ENCODE results near the gene COG3. TPM values are rescaled to one million over a fixed set of nuclear protein-coding genes. Genes with fewer than 3 reads are reported as not detected.

COG3 gene
- total RNA-seq, 1 experiment from 2014 or later = 20.3 TPM

GRCh38 chr13:45516757-45517156 is 52.0 kb downstream of the COG3 start:
- POLR2A ChIA-PET (ENCODE audit: low non-redundant PET) = no interaction called here
- no TSS peak for BruUV-seq (replicated peaks)
- intact Hi-C loops (cut with micrococcal nuclease; ENCODE audit: unreplicated experiment) = loop anchor here (10.0 kb wide), 2 partner anchors 142 to 648 kb away; no protein-coding TSS in a partner anchor

DNA sequence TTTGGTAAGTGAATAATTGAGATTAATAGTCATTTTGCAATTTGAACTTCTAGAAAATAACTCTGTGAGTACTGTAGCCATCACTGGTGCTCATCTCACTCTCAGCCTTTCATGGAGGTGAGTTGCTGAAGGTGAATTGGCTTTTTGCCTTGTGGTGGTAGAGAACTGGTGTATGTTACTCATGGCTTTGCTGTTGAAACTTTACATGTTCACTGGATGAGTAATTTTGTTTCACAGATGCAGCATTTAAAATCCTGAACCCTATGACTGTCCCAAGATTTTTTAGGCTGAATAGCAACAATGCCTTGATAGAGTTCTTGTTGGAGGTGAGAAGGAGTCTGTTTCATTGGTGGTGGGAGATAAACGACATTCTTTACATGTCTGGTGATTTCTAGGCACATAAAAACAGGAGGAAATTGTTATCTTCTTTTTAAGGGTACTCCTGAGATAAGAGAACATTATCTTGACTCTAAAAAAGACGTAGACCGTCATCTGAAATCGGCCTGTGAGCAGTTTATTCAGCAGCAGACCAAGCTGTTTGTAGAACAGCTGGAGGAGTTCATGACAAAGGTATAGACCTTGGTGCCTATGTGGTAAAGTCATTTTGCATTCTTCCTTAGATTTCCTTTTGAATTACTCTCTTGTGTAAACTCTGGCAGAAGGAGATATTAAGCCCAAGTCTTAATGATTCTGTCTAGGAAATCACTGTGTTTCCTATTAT is 53.9 kb downstream of the COG3 start:
- CTCF ChIA-PET = no interaction called here
- no peak for TF ChIP-seq EZH2 (IDR thresholded peaks at IDR 0.05; ENCODE audit: borderline replicate concordance, low read depth, low read length, poor library complexity, severe bottlenecking)
- TF ChIP-seq, protein P1, sequence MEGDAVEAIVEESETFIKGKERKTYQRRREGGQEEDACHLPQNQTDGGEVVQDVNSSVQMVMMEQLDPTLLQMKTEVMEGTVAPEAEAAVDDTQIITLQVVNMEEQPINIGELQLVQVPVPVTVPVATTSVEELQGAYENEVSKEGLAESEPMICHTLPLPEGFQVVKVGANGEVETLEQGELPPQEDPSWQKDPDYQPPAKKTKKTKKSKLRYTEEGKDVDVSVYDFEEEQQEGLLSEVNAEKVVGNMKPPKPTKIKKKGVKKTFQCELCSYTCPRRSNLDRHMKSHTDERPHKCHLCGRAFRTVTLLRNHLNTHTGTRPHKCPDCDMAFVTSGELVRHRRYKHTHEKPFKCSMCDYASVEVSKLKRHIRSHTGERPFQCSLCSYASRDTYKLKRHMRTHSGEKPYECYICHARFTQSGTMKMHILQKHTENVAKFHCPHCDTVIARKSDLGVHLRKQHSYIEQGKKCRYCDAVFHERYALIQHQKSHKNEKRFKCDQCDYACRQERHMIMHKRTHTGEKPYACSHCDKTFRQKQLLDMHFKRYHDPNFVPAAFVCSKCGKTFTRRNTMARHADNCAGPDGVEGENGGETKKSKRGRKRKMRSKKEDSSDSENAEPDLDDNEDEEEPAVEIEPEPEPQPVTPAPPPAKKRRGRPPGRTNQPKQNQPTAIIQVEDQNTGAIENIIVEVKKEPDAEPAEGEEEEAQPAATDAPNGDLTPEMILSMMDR (conservative IDR thresholded peaks at IDR 0.05; ENCODE audit: low read depth, low read length) = no peak
- Histone ChIP-seq H3K4me1 (ENCODE audit: insufficient read depth, low read length, poor library complexity, severe bottlenecking) (no peaks in the 10 kb centered on the region), H3K27ac (ENCODE audit: low read depth, low read length, poor library complexity, severe bottlenecking) (no peak overlapping the region), H3K27me3 (replicated peaks; ENCODE audit: insufficient read depth, low read depth, low read length, poor library complexity) (no peaks in the 10 kb centered on the region), H3K4me3 (ENCODE audit: low read depth, low read length, poor library complexity, severe bottlenecking) (no peak overlapping the region), H3K9me3 (ENCODE audit: low read depth, low read length, poor library complexity, severe bottlenecking) (no peaks in the 10 kb centered on the region), H3K36me3 (ENCODE audit: insufficient read depth, low read length, poor library complexity, severe bottlenecking) (peaks cover 37% of the 10 kb centered on the region)
- intact Hi-C loops (cut with micrococcal nuclease; ENCODE audit: unreplicated experiment) = loop anchor here (10.0 kb wide), 2 partner anchors 144 to 646 kb away; no protein-coding TSS in a partner anchor
- POLR2A ChIA-PET (ENCODE audit: low non-redundant PET) = no interaction called here
- DNase-seq (ENCODE audit: low spot score) = no peak
- no TSS peak for BruUV-seq (replicated peaks)

More at GRCh38 chr13:45516757-45517156, 52.0 kb downstream of the COG3 start:
- Histone ChIP-seq H3K4me3 (ENCODE audit: low read depth, low read length, poor library complexity, severe bottlenecking) (no peak overlapping the region), H3K4me1 (ENCODE audit: insufficient read depth, low read length, poor library complexity, severe bottlenecking) (peaks cover 3% of the 10 kb centered on the region), H3K9me3 (ENCODE audit: low read depth, low read length, poor library complexity, severe bottlenecking) (no peaks in the 10 kb centered on the region), H3K27ac (ENCODE audit: low read depth, low read length, poor library complexity, severe bottlenecking) (no peak overlapping the region), H3K36me3 (ENCODE audit: insufficient read depth, low read length, poor library complexity, severe bottlenecking) (peaks cover 51% of the 10 kb centered on the region), H3K27me3 (replicated peaks; ENCODE audit: insufficient read depth, low read depth, low read length, poor library complexity) (no peaks in the 10 kb centered on the region)
- TF ChIP-seq, protein P1 (conservative IDR thresholded peaks at IDR 0.05; ENCODE audit: low read depth, low read length) = no peak
- no peak for TF ChIP-seq EZH2 (IDR thresholded peaks at IDR 0.05; ENCODE audit: borderline replicate concordance, low read depth, low read length, poor library complexity, severe bottlenecking)
- DNase-seq (ENCODE audit: low spot score) = no peak
- CTCF ChIA-PET = no interaction called here

GRCh38 chr13:45519493-45519892 is 54.8 kb downstream of the COG3 start:
- DNase-seq (ENCODE audit: low spot score) = no peak
- intact Hi-C loops (cut with micrococcal nuclease; ENCODE audit: unreplicated experiment) = loop anchor here (10.0 kb wide), 2 partner anchors 145 to 645 kb away; no protein-coding TSS in a partner anchor
- CTCF ChIA-PET = no interaction called here
- H3K9me3 ChIP-seq (ENCODE audit: low read depth, low read length, poor library complexity, severe bottlenecking) = no peaks in the 10 kb centered on the region
- H3K27ac ChIP-seq (ENCODE audit: low read depth, low read length, poor library complexity, severe bottlenecking) = no peak overlapping the region
- H3K4me1 ChIP-seq (ENCODE audit: insufficient read depth, low read length, poor library complexity, severe bottlenecking) = no peaks in the 10 kb centered on the region
- POLR2A ChIA-PET (ENCODE audit: low non-redundant PET) = no interaction called here
- peaks cover 35% of the 10 kb centered on the region for H3K36me3 ChIP-seq (ENCODE audit: insufficient read depth, low read length, poor library complexity, severe bottlenecking)
- no peak overlapping the region for H3K4me3 ChIP-seq (ENCODE audit: low read depth, low read length, poor library complexity, severe bottlenecking)
- H3K27me3 ChIP-seq (replicated peaks; ENCODE audit: insufficient read depth, low read depth, low read length, poor library complexity) = no peaks in the 10 kb centered on the region
- BruUV-seq (replicated peaks) = no TSS peak
- no peak for TF ChIP-seq EZH2 (IDR thresholded peaks at IDR 0.05; ENCODE audit: borderline replicate concordance, low read depth, low read length, poor library complexity, severe bottlenecking)
- TF ChIP-seq, protein P1 (conservative IDR thresholded peaks at IDR 0.05; ENCODE audit: low read depth, low read length) = no peak
